C4-2B (cell line): ENCODE data around the gene GALNT11.

ENCODE experiments used
- CTCF ChIP-seq: fragments of 450-650 bp; conservative IDR thresholded peaks from 2 replicates; pipeline ENCODE4 v1.5.1; 2017; ENCODE audit warnings: mild to moderate bottlenecking
- ZFX ChIP-seq: fragments of 450-650 bp; IDR thresholded peaks from 2 replicates; pipeline ENCODE4 v1.6.1; 2017

- no peak for TF ChIP-seq CTCF
- TF ChIP-seq ZFX, result no peak
Measured at GRCh38 chr7:152050547-152050971, 25.1 kb downstream of the GALNT11 start.
